Fibroblast of pulmonary artery (primary cell): ENCODE measurements around the gene FEM1B.

ENCODE experiments used
- DNase-seq: peaks from one replicate; pipeline ENCODE4 v3.0.0-alpha.2; 2010; ENCODE audit warnings: low read depth
- H3K4me3 ChIP-seq: replicated peaks from 2 replicates; pipeline ENCODE4 v1.5.1; 2011; ENCODE audit warnings: low read depth, mild to moderate bottlenecking, control low read depth, low read length, moderate library complexity
- TF ChIP-seq, protein P1 (sequence below): IDR thresholded peaks from 2 replicates; pipeline ENCODE4 v1.5.1; 2011; ENCODE audit warnings: mild to moderate bottlenecking, control low read depth, low read length, inconsistent platforms; ENCODE audit errors: missing control alignments

The FEM1B gene

DNA sequence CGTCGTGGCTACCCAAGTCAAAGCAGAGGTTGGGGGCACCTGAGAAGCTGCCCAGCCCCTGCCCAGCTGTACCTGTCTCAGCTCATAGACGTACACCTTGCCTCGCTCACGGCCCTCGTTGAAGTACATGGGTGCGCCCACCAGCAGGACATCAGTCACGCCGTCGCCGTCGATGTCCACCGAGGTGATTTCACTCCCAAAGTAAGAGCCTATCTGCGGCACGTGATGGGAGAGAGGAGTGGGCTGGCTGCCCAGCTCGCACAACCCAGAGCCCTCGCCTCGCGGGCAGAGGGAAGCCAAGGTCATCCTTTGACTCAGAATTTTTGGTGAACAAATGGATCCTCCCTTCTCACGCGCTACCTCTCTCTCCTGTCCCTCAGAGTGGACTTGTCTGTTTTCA is 54.7 kb downstream of the FEM1B start:
- no peak overlapping the region for H3K4me3 ChIP-seq
- TF ChIP-seq, protein P1, sequence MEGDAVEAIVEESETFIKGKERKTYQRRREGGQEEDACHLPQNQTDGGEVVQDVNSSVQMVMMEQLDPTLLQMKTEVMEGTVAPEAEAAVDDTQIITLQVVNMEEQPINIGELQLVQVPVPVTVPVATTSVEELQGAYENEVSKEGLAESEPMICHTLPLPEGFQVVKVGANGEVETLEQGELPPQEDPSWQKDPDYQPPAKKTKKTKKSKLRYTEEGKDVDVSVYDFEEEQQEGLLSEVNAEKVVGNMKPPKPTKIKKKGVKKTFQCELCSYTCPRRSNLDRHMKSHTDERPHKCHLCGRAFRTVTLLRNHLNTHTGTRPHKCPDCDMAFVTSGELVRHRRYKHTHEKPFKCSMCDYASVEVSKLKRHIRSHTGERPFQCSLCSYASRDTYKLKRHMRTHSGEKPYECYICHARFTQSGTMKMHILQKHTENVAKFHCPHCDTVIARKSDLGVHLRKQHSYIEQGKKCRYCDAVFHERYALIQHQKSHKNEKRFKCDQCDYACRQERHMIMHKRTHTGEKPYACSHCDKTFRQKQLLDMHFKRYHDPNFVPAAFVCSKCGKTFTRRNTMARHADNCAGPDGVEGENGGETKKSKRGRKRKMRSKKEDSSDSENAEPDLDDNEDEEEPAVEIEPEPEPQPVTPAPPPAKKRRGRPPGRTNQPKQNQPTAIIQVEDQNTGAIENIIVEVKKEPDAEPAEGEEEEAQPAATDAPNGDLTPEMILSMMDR = no peak
- DNase-seq = no peak

GRCh38 chr15:68333775-68334470 is 56.4 kb downstream of the FEM1B start:
- TF ChIP-seq, protein P1 = no peak
- peak; percentile 71 for DNase-seq
- no peak overlapping the region for H3K4me3 ChIP-seq

- TF ChIP-seq, protein P1 = no peak
- DNase-seq = peak; percentile 40
- H3K4me3 ChIP-seq = no peak overlapping the region
Observed at GRCh38 chr15:68334661-68335124, 57.1 kb downstream of the FEM1B start.

GRCh38 chr15:68335251-68335650 is 57.7 kb downstream of the FEM1B start:
- H3K4me3 ChIP-seq = no peak overlapping the region
- no peak for DNase-seq
- TF ChIP-seq, protein P1 = no peak

GRCh38 chr15:68335655-68336054 is 58.1 kb downstream of the FEM1B start:
- TF ChIP-seq, protein P1 = no peak
- H3K4me3 ChIP-seq = no peak overlapping the region

GRCh38 chr15:68336516-68336915 is 59.0 kb downstream of the FEM1B start:
- no peak for DNase-seq
- no peak overlapping the region for H3K4me3 ChIP-seq
- TF ChIP-seq, protein P1 = no peak

More at GRCh38 chr15:68335655-68336054, 58.1 kb downstream of the FEM1B start:
- no peak for DNase-seq

DNA sequence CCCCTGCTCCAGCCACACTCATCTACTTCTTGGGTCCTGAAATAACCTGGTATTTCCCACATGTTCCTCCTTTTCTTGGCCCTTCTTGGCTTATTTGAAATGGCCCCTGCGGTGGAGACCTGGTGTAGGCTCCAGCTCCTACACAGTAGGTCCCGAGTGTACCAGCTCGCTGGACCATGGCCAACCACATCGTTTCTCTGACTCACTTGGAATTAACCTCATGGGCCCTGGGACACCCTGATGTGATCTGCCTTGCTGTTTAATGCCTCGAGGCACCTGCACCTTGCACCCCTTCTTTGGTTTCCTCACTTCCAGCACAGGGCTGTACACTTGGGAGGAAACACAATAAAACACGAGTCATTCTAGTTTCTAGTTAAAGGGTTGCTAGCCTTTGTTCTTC is 60.3 kb downstream of the FEM1B start:
- TF ChIP-seq, protein P1 = no peak
- DNase-seq = no peak
- H3K4me3 ChIP-seq = no peak overlapping the region
